ENCODE data around the gene CDH3. TPM values are rescaled to one million over a fixed set of nuclear protein-coding genes. Genes with fewer than 3 reads are reported as not detected.

CDH3 gene
- total RNA-seq, 3 donors from 2014 or later (not counting 1 experiment from before 2014, with no cell fraction given), result 0.79 to 0.92 TPM; not detected in 1

DNA sequence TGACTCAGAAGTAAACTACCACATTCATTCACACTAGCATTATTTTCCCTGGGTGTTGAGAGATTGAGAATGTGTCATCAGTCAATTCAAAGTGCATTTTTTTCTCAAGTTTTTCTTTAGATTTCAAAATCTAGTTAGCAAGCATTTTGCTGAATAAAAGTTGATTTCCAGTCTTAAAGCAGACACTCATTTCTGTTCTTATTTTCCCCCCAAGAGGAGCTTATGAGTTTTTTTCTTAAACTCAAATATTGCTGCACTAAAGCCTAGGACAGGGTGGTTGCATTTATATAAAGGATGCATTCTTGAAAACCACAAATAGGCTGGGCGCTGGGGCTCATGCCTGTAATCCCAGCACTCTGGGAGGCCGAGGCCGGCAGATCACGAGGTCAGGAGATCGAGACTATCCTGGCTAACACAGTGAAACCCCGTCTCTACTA is 15.3 kb downstream of the CDH3 start:
- no peaks in the 10 kb centered on the region for H3K36me3 Mint-ChIP-seq
- Histone ChIP-seq H3K27me3 (ENCODE audit: control insufficient read depth, insufficient read depth, low read length) (no peaks in the 10 kb centered on the region), H3K36me3 (ENCODE audit: control insufficient read depth, insufficient read depth, low read length) (no peaks in the 10 kb centered on the region), H3K27ac (ENCODE audit: low read length) (no peak overlapping the region), H3K4me1 (ENCODE audit: control insufficient read depth, insufficient read depth, low read length) (no peaks in the 10 kb centered on the region), H3K9me3 (ENCODE audit: control insufficient read depth, insufficient read depth, low read length) (no peaks in the 10 kb centered on the region), H3K4me3 (ENCODE audit: low read length) (no peak overlapping the region)
- H3K27me3 Mint-ChIP-seq (ENCODE audit: low read depth in 2 of 2), result peaks cover 0 to 9% of the 10 kb centered on the region in 2 donors
- H3K4me3 Mint-ChIP-seq, result no peak overlapping the region
- TF ChIP-seq, protein P1, sequence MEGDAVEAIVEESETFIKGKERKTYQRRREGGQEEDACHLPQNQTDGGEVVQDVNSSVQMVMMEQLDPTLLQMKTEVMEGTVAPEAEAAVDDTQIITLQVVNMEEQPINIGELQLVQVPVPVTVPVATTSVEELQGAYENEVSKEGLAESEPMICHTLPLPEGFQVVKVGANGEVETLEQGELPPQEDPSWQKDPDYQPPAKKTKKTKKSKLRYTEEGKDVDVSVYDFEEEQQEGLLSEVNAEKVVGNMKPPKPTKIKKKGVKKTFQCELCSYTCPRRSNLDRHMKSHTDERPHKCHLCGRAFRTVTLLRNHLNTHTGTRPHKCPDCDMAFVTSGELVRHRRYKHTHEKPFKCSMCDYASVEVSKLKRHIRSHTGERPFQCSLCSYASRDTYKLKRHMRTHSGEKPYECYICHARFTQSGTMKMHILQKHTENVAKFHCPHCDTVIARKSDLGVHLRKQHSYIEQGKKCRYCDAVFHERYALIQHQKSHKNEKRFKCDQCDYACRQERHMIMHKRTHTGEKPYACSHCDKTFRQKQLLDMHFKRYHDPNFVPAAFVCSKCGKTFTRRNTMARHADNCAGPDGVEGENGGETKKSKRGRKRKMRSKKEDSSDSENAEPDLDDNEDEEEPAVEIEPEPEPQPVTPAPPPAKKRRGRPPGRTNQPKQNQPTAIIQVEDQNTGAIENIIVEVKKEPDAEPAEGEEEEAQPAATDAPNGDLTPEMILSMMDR (IDR thresholded peaks at IDR 0.05), result no peak
- intact Hi-C loops (cut with micrococcal nuclease), result no loop called here
- H3K27ac Mint-ChIP-seq, result no peak overlapping the region
- ATAC-seq (no peak), DNase-seq (no peak)
- H3K9me3 Mint-ChIP-seq, result no peaks in the 10 kb centered on the region
- WGBS (ENCODE audit: insufficient coverage), result 97% methylated on average over 5 of the region's 6 CpGs
- no peaks in the 10 kb centered on the region for H3K4me1 Mint-ChIP-seq

GRCh38 chr16:68662035-68662434 is 16.9 kb downstream of the CDH3 start:
- no peak for DNase-seq
- 86% methylated on average over 1 of the region's 1 CpG for WGBS (ENCODE audit: insufficient coverage)
- TF ChIP-seq, protein P1 (IDR thresholded peaks at IDR 0.05), result no peak
- Mint-ChIP-seq H3K4me3 (no peak overlapping the region), H3K27ac (no peak overlapping the region), H3K9me3 (no peaks in the 10 kb centered on the region), H3K27me3 (ENCODE audit: low read depth in 2 of 2) (peaks cover 0 to 5% of the 10 kb centered on the region in 2 donors), H3K4me1 (no peaks in the 10 kb centered on the region), H3K36me3 (no peaks in the 10 kb centered on the region)
- H3K27ac ChIP-seq (ENCODE audit: low read length), result no peak overlapping the region
- H3K4me3 ChIP-seq (ENCODE audit: low read length), result no peak overlapping the region
- intact Hi-C loops (cut with micrococcal nuclease), result no loop called here
- H3K36me3 ChIP-seq (ENCODE audit: control insufficient read depth, insufficient read depth, low read length), result no peaks in the 10 kb centered on the region
- no peaks in the 10 kb centered on the region for H3K9me3 ChIP-seq (ENCODE audit: control insufficient read depth, insufficient read depth, low read length)
- ATAC-seq, result no peak
- H3K4me1 ChIP-seq (ENCODE audit: control insufficient read depth, insufficient read depth, low read length), result no peaks in the 10 kb centered on the region
- no peaks in the 10 kb centered on the region for H3K27me3 ChIP-seq (ENCODE audit: control insufficient read depth, insufficient read depth, low read length)

DNA sequence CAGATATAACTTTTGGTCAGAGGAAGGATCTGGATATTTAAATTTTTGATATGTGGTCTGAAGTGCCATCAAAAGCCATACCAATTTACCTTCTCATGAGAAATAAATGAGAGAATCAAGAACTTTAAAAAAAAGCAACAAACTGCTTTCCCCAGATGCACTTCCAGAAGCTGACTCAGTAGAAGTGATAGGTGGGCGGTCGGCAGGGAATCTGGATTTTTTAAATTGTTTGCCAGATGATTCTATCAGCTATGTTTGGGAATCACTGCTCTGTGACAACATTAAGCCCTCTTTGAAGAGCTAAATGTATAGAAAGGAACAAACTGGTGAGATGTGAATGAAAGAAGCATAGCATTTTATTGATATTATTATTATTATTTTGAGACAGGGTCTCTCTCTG is 19.2 kb downstream of the CDH3 start:
- intact Hi-C loops (cut with micrococcal nuclease), result no loop called here
- ATAC-seq (no peak), DNase-seq (no peak)
- TF ChIP-seq, protein P1 (IDR thresholded peaks at IDR 0.05), result no peak
- Mint-ChIP-seq H3K27ac (no peak overlapping the region), H3K9me3 (no peaks in the 10 kb centered on the region), H3K4me1 (no peaks in the 10 kb centered on the region), H3K36me3 (no peaks in the 10 kb centered on the region), H3K27me3 (ENCODE audit: low read depth in 2 of 2) (peaks cover 0 to 3% of the 10 kb centered on the region in 2 donors), H3K4me3 (no peak overlapping the region)
- Histone ChIP-seq H3K4me1 (ENCODE audit: control insufficient read depth, insufficient read depth, low read length) (no peaks in the 10 kb centered on the region), H3K27me3 (ENCODE audit: control insufficient read depth, insufficient read depth, low read length) (no peaks in the 10 kb centered on the region), H3K4me3 (ENCODE audit: low read length) (no peak overlapping the region), H3K9me3 (ENCODE audit: control insufficient read depth, insufficient read depth, low read length) (no peaks in the 10 kb centered on the region), H3K36me3 (ENCODE audit: control insufficient read depth, insufficient read depth, low read length) (no peaks in the 10 kb centered on the region), H3K27ac (ENCODE audit: low read length) (no peak overlapping the region)
- WGBS (ENCODE audit: insufficient coverage), result 100% methylated on average over 2 of the region's 2 CpGs

DNA sequence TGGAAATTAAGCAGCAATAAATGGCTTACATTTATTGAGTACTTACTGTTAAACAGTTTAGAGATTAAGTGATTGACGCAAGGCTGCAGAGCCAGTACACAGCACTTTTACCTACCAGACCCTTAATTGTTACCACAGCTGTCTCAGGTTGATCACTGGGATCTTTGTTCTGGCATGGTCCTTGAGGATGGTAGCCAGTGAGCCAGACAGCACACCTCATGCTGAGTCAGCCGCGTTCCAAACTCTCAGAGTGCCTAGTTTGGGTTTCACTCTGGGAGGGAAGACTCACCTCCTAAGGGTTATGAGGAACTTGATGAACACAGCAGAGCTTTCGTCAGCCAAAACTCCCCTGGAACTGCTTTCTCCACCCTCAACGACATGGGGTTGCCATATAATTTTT is 20.4 kb downstream of the CDH3 start:
- Histone ChIP-seq H3K36me3 (ENCODE audit: control insufficient read depth, insufficient read depth, low read length) (no peaks in the 10 kb centered on the region), H3K27ac (ENCODE audit: low read length) (no peak overlapping the region), H3K9me3 (ENCODE audit: control insufficient read depth, insufficient read depth, low read length) (no peaks in the 10 kb centered on the region), H3K4me1 (ENCODE audit: control insufficient read depth, insufficient read depth, low read length) (no peaks in the 10 kb centered on the region), H3K4me3 (ENCODE audit: low read length) (no peak overlapping the region), H3K27me3 (ENCODE audit: control insufficient read depth, insufficient read depth, low read length) (no peaks in the 10 kb centered on the region)
- intact Hi-C loops (cut with micrococcal nuclease), result no loop called here
- Mint-ChIP-seq H3K4me3 (no peak overlapping the region), H3K9me3 (no peaks in the 10 kb centered on the region), H3K27ac (no peak overlapping the region), H3K27me3 (ENCODE audit: low read depth in 2 of 2) (peaks cover 0 to 3% of the 10 kb centered on the region in 2 donors), H3K36me3 (no peaks in the 10 kb centered on the region), H3K4me1 (no peaks in the 10 kb centered on the region)
- TF ChIP-seq, protein P1 (IDR thresholded peaks at IDR 0.05), result no peak
- no peak for DNase-seq
- WGBS (ENCODE audit: insufficient coverage), result 96% methylated on average over 5 of the region's 5 CpGs
- ATAC-seq, result no peak
